HG02798 (cell line): ENCODE data around the gene SPDYE3.
A peak's percentile ranks its signal among the peaks of the same experiment; 100 is the strongest.
"Not testable (repeated sequence)": the region's sequence is repeated elsewhere in the genome, so short reads cannot be mapped to it uniquely, and the experiment has no call there.

Experiments
- ATAC-seq: cut with Tn5 transposase; IDR thresholded peaks from one replicate; pipeline ENCODE4 v1.9.1; 2021; ENCODE audit warnings: mild to moderate bottlenecking; ENCODE audit not compliant: unreplicated experiment, poor library complexity

Gene SPDYE3

DNA sequence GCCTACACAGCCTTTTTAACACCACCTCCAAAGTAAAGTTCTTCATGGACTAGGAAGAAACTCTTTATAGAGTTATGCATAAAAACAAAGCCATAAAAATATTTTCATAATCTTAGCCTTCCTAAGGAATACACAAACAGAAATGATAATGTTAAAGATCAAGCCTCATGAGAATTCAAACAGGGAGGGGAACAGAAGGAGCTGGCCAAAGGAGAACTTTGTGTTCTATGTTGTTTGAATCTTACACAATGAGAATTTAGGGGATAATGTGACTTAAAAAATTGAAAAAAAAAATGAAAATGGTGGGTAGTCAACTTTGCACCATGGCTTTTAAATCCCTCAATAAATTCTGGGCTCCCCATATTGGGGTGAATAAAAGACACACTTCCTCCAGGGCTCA lies 41.3 kb downstream of the SPDYE3 start:
- no peak for ATAC-seq

DNA sequence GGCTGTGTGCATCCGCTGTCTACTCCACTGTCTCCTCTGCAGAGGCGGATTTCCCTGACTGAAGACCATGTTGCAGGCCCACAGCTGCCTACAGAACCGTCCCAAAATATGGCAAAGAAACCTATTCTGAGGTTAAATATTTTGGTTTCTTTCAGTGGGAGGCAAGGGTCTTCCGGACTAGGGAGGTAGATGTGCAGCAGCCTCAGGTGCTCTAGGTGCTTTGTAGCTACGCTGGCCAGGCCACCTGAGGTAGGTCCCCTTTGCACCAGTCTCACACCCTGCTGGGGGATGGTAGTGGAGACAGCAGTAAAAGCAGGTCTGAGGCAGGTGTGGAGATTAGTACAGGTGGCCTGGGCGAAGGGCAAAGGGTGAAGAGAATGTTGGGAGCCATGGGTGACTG lies 42.3 kb downstream of the SPDYE3 start:
- no peak for ATAC-seq

DNA sequence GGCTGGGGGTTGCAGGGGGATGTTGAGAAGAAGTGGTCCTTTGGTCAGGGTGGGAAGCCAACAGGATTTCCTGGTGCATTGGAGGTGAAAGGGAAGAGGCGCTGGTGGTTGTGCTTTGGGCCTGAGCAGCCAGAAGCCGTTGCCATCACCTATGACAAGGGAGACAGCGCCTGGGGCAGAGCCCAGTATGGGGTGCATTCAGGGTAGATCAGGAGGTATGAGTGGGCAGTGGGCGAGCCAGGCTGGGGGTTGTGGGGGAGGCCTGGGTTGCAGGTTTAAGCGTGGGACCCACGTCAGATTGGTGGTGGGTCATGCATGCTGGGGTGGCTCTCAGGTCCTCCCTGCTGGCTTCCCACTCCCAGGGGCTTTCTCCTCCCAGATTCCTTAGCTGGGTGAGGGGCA lies 44.2 kb downstream of the SPDYE3 start:
- ATAC-seq = no peak

DNA sequence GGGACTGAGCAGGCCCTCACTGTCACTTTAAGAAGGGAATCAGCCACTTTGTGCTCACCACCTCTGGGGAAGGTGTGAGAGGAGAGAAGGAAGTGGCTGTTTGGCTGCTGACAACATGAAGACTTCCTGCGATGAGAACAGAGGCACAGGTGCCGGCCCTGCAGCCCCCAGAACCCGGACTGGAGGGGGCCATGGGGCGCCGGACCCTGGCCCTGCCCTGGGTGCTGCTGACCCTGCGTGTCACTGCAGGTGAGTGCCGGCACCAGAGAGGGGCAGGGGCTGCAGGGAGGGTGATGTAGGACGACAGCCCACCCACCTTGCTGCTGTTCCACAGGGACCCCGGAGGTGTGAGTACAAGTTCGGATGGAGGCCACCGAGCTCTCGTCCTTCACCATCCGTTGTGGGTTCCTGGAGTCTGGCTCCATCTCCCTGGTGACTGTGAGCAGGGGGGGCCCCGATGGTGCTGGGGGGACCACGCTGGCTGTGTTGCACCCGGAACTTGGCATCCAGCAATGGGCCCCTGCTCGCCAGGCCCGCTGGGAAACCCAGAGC lies 44.8 kb downstream of the SPDYE3 start:
- not testable (repeated sequence) for ATAC-seq

- ATAC-seq = no peak
These were observed 45.6 kb downstream of the SPDYE3 start for GRCh38 chr7:100352984-100353684.

DNA sequence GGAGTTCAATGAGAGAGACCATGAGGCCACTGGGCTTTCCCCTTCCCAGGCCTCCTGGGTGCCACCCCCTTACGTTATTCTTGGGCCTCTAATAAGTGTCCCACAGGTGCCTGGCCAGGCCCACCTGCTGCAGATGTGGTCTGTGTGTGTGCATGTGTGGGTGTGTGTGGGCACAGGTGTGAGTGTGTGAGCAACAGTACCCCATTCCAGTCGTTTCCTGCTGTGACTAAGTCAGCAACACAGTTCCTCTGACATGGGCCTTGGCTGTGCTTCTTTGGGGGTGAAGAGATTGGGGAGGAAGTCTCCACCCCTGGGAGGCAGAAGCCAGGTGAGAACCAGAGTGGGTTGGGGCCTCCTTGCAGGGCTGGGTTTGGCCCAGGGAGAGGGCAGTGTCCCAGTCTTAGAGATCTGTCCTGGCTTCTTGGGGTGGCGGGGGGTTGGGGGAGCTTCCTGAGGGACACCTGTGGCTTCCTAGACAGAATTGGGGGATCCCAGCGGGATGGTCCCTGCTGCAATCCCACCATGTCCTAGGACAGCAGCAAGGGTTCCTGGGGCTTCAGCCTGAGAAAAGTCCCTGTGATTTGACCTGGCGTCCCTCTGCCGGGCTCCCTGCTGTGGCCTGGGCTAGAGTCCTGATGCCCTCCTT lies 46.3 kb downstream of the SPDYE3 start:
- ATAC-seq = no peak

- ATAC-seq = no peak
These were observed 49.0 kb downstream of the SPDYE3 start for GRCh38 chr7:100356416-100357068.

- no peak for ATAC-seq
These were observed 49.6 kb downstream of the SPDYE3 start for GRCh38 chr7:100357131-100357561.

DNA sequence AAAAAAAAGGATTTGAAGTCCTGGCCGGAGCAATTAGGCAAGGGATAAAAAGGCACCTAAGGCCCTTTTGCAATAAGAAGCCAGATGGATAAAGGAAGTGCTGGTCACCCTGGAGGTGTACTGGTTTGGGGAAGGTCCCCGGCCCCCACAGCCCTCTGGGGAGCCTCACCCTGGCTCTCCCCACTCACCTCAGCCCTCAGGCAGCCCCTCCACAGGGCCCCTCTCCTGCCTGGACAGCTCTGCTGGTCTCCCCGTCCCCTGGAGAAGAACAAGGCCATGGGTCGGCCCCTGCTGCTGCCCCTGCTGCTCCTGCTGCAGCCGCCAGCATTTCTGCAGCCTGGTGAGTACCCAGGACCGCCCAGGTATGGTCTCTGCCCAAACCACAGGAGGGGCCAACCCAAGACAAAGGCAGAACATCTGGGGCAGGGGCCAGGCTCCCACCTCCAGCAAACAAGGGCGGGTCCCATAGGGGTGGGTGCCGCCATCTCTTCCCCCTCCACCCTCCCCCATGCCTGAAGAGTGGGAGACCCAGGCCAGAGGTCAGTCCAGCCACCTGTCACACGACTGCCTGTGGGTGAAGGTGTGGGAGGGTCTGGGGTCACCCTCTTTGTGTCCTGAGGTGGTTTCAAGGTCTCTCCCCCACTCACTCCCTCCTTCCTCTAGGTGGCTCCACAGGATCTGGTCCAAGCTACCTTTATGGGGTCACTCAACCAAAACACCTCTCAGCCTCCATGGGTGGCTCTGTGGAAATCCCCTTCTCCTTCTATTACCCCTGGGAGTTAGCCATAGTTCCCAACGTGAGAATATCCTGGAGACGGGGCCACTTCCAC lies 50.7 kb downstream of the SPDYE3 start, which contains the start of gene PILRB:
Gene PILRB, plus strand, starts transcription at position 91 of the 830 bp plus-strand sequence. Its CDS starts 186 bp downstream, at position 277.
- no peak for ATAC-seq

DNA sequence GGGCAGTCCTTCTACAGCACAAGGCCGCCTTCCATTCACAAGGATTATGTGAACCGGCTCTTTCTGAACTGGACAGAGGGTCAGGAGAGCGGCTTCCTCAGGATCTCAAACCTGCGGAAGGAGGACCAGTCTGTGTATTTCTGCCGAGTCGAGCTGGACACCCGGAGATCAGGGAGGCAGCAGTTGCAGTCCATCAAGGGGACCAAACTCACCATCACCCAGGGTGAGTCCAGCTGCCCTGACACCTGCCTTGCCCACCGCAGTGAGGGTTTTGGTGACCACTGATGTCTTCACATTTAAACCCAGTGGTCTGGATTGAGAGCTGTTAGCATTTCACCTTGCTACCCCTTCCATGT lies 51.3 kb downstream of the SPDYE3 start:
- ATAC-seq = no peak

DNA sequence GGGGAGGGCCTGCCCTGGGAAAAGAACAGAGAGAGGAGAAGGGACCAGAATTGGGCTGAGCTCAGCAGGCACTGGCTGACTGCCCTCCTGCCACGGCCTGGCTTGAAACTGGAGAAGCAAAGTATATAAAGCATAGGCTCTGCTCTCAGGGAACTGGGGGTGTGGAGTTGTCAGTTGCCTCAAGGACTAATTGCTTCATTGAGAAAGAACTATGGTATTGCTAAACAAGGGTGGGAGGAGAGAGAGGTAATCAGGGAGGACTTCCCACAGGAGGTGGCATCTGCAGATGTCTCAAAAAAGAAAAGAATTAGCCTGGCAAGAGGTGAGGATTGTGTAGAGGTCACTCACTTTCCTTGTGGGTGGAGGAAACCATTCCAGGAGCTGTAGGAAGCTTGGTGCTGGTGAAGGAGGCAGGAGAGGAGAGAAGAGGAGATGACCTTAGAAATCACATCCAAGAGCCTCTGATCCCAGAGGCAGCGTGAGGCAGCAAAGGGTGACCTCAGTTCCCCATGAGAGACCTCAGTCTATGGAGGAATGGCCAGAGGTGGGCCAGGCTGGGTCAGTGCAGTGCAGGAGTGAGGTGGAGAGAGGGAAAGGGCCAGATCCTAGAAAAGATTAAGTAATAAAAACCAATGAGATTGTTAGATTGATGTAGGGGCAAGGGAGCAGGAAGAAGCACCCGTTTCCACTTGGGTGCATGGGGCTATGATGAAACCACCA lies 52.8 kb downstream of the SPDYE3 start:
- ATAC-seq = no peak

DNA sequence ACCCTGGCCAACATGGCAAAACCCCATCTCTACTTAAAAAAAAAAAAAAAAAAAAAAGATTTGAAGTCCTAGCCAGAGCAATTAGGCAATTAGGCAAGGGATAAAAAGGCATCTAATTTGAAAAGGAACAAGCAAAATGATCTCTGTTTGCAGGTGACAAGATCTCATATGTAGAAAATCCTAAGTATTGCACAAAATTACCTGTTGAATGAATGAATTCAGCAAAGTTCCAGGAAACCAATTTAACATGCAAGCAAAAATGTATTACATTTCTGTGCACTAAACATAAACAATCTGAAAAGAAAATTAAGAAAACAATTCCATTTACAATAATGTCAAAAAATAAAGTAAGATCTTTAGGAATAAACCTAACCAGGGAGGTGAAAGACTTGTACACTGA lies 55.6 kb downstream of the SPDYE3 start:
- no peak for ATAC-seq

DNA sequence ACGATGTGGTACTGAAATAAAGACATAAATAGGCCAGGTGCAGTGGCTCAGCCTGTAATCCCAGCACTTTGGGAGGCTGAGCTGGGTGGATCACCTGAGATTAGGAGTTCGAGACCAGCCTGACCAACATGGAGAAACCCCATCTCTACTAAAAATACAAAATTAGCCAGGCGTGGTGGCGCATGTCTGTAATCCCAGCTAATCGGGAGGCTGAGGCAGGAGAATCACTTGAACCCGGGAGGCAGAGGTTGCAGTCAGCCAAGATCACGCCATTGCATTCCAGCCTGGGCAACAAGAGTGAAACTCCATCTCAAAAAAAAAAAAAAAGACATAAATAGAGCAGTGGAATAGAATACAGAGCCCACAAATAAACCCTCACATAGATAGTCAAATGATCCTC lies 56.3 kb downstream of the SPDYE3 start:
- not testable (repeated sequence) for ATAC-seq

DNA sequence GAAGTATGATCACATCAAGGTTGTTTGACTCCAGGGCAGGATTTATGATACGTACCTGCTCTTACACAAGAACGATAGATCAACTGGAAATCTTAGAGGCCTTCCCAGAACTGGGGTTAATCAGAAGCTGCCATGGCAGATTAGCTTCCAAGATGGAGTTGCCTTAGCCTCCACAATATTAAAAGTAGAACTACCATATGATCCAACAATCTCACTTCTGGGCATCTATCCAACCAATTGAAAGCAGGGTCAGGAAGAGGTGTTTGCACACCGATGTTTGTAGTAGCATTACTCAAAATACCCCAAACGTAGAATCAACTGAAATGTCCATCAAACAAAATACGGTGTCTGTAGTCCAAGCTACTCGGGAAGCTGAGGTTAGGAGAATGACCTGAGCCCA lies 57.0 kb downstream of the SPDYE3 start:
- ATAC-seq = no peak

DNA sequence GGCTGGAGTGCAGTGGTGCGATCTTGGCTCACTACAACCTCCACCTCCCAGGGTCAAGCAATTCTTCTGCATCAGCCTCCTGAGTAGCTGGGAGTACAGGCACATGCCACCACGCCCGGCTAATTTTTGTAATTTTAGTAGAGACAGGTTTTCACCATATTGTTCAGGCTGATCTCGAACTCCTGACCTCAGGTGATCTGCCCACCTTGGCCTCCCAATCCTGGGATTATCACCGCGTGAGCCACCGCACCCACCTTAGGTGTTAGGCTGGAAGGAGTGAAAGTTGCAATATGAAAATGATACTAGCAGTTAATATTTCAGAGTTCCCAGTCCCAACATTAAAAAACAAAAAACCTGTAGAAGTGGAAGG lies 58.5 kb downstream of the SPDYE3 start:
- ATAC-seq = peak; percentile 5

DNA sequence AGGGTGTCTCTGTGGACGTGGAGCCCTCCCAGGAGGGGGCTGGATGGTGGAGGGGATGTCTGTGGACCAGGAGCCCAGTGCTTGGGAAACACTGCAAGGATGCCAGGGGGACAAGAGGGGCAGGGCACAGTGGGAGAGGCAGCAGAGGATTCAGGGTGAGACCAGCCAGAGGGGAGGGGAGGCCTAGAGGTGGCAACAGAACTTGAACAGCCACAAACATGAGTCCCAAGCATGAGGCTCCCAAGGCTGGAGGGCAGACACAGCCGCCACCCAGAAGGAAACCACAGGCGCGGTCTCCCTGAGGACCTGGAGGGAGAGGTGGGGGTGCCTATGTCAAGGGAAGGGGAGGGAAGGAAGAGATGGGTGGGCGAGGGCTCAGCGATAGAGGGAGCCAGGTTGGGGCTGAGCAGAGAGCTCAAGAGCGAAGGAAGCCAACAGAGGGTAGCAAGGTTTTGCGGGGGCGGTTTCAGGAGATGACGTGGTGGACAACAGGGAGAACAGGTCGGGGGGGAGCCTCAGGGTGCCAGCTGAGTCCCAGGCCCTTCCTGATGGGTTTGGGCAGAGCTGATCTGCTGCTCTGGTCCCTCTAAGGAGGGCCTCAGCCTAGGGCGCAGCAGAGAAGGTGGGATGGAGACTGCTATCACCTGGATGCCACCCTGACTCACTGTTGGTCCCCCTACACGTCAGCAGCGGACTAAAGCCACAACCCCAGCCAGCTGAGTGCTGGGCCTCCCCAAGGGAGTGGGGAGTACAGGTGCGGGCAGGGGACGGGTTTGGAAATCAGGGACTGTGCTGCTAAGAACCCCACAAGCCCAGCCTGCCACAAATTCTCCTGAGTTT lies 59.1 kb downstream of the SPDYE3 start:
- peak; percentile 23 for ATAC-seq

DNA sequence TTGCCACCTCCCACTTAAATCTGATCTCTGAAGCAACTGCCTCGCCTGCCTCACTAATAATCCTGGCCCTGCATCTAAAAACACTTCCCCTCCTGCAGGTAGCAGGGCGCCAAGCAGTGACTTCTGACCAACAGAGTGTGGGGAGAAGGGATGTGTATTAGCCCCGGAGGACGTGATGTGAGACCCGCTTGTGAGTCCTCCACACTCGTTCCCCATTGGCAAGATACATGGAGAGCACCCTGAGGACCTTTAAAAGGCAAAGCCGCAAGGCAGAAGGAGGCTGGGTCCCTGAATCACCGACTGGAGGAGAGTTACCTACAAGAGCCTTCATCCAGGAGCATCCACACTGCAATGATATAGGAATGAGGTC lies 59.7 kb downstream of the SPDYE3 start:
- ATAC-seq = no peak

DNA sequence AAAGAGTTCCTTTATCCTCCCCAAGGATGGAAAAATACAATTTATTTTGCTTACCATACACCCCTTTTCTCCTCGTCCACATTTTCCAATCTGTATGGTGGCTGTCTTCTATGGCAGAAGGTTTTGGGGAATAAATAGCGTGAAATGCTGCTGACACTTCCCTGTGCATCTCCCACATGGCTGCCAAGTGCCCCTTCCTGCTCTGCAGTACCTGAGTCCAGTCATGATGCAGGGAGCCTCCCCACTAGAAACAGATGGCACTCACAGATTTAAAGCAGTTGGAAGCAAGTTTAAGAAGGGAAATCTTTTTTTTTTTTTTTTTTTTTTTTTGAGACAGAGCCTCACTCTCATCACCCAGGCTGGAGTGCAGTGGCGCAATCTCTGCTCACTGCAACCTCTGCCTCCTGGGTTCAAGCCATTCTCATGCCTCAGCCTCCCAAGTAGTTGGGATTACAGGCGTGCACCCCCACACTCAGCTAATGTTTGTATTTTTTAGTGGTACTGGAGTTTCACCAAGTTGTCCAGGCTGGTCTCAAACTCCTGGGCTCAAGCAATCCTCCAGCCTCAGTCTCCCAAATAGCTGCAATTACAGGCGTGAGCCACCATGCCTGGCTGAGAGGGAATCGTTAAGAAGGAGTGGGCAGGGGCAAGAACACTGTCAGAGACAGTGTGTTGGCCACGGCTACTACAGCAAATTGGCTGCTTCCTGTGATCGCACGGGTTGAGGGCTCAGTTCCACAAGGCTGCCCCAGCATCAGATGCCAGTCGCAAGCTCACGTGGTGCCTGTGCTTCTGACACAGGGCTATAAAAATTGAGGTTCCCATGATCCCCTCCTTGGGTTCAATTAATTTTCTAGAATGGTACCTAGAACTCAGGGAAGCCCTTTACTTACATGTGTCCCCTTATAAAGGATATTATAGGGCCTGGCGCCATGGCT lies 60.4 kb downstream of the SPDYE3 start:
- no peak for ATAC-seq
